Mucosa of gallbladder (tissue), 1 donor: ENCODE measurements around the gene LRP8. TPM values are rescaled to one million over a fixed set of nuclear protein-coding genes. Genes with fewer than 3 reads are reported as not detected.
"Not testable (repeated sequence)": the region's sequence is repeated elsewhere in the genome, so short reads cannot be mapped to it uniquely, and the experiment has no call there.

Source experiments
- DNase-seq: peaks from one replicate; pipeline ENCODE4 v3.0.0-alpha.2; 2020; ENCODE audit warnings: low spot score
- total RNA-seq: library from RNA; stranded (reverse); gene quantifications from one replicate; pipeline ENCODE4 v1.2.1, GENCODE V29; 2021
- donor health status: DM: no; HTN: no; CAD: no.

Gene LRP8
- total RNA-seq, 1 donor from 2014 or later: 3.5 TPM

GRCh38 chr1:53218201-53218600 lies 109.7 kb downstream of the LRP8 start:
- DNase-seq: no peak

GRCh38 chr1:53214376-53214940 lies 113.4 kb downstream of the LRP8 start:
- no peak for DNase-seq

- no peak for DNase-seq
Measured at GRCh38 chr1:53210954-53211353, 116.9 kb downstream of the LRP8 start.

- no peak for DNase-seq
Measured at GRCh38 chr1:53210352-53210751, 117.5 kb downstream of the LRP8 start.

GRCh38 chr1:53207726-53208125 lies 120.1 kb downstream of the LRP8 start:
- no peak for DNase-seq

GRCh38 chr1:53206735-53207379 lies 121.0 kb downstream of the LRP8 start:
- DNase-seq: no peak

GRCh38 chr1:53206083-53206685 lies 121.7 kb downstream of the LRP8 start:
- DNase-seq: not testable (repeated sequence)

- not testable (repeated sequence) for DNase-seq
Measured at GRCh38 chr1:53205496-53205895, 122.4 kb downstream of the LRP8 start.

- no peak for DNase-seq
Measured at GRCh38 chr1:53203466-53203865, 124.4 kb downstream of the LRP8 start.

- no peak for DNase-seq
Measured at GRCh38 chr1:53198241-53198651, 129.6 kb downstream of the LRP8 start.

GRCh38 chr1:53197291-53198200 lies 130.3 kb downstream of the LRP8 start:
- DNase-seq: no peak

- DNase-seq: peak; percentile 93
Measured at GRCh38 chr1:53196485-53197290, 131.2 kb downstream of the LRP8 start, which contains the start of gene CPT2. CPT2 (plus strand) TSS chr1:53196824; CDS start chr1:53196944, 120 bp downstream.

GRCh38 chr1:53196017-53196484 lies 131.8 kb downstream of the LRP8 start:
- no peak for DNase-seq

- peak; percentile 45 for DNase-seq
Measured at GRCh38 chr1:53195246-53196016, 132.4 kb downstream of the LRP8 start.

Other genes with a start within 250 kb of the LRP8 start
- gene SLC1A7, start 185.4 kb downstream of the LRP8 start, total RNA-seq: 21.1 TPM
- 35.0 TPM for gene CPT2, start 131.2 kb downstream of the LRP8 start, total RNA-seq
- 56.7 TPM for gene CZIB, start 107.4 kb downstream of the LRP8 start, total RNA-seq
- 27.9 TPM for gene MAGOH, start 89.6 kb downstream of the LRP8 start, total RNA-seq
- gene DMRTB1, start 131.3 kb upstream of the LRP8 start, total RNA-seq: not detected